ENCODE data around the gene MUC12. TPM values are rescaled to one million over a fixed set of nuclear protein-coding genes. Genes with fewer than 3 reads are reported as not detected.

MUC12 gene
- total and polyA plus RNA-seq, 2 donors (not counting 3 experiments of a cell fraction or from before 2014, with no cell fraction given), result not detected

DNA sequence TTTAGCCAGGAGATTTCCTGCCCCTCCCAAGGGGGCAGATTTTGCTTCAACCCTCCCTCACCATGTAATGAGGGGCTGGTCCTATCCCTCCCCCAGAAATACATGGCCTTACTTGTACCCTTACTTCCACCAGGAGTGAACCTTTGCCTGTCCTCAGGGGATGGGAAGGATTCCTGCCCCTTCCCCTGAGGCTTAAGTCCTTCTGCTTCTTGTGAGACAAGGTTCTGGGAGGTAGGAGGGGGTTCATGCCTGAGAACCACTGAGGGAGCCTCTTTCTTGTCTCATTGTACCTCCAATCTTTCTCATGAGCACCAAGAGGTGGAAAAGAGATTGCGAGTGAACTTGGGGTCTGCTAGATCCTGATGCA, 39.6 kb upstream of the MUC12 start:
- H2AFZ ChIP-seq (ENCODE audit: low read depth, low read length), result no peak overlapping the region
- DNase-seq (ENCODE audit: low read depth, low spot score), result no peak
- H3K9ac ChIP-seq (replicated peaks; ENCODE audit: extremely low read depth, insufficient read depth, low read length), result no peak overlapping the region
- ChIA-PET CTCF (interaction anchor here (1.6 kb wide), 1 partner anchor 12 kb away, joined by 3 read pairs; no protein-coding TSS in a partner anchor), POLR2A (no interaction called here)
- H3K27me3 ChIP-seq (ENCODE audit: control insufficient read depth in 2 of 2, insufficient read depth in 2 of 2, low read length in 2 of 2), result peaks cover 2 to 6% of the 10 kb centered on the region in 2 experiments
- no TSS peak for BruUV-seq (replicated peaks)
- FAIRE-seq, result no peak
- intact Hi-C loops (cut with micrococcal nuclease) (no loop called here), dilution Hi-C loops (cut with MboI; ENCODE audit: extremely low pct_ligation_motif_present, low sequenced_read_pairs) (no loop called here)
- H3K79me2 ChIP-seq (ENCODE audit: control insufficient read depth, insufficient read depth, low read length), result no peaks in the 10 kb centered on the region
- no peaks in the 10 kb centered on the region for H4K20me1 ChIP-seq (replicated peaks; ENCODE audit: control insufficient read depth, extremely low read depth, insufficient read depth, low read length)
- H3K36me3 ChIP-seq (ENCODE audit: control insufficient read depth in 2 of 2, extremely low read depth in 1 of 2, insufficient read depth in 2 of 2, low read length in 2 of 2), result no peaks in the 10 kb centered on the region
- H3K4me2 ChIP-seq (ENCODE audit: insufficient read depth, low read length), result no peak overlapping the region
- no peak overlapping the region for H3K27ac ChIP-seq (ENCODE audit: insufficient read depth, low read depth, low read length)
- H3K9me1 ChIP-seq (replicated peaks; ENCODE audit: control insufficient read depth, extremely low read depth, insufficient read depth, low read length), result no peaks in the 10 kb centered on the region
- no peaks in the 10 kb centered on the region for H3K4me1 ChIP-seq (ENCODE audit: control insufficient read depth, extremely low read depth, insufficient read depth, low read length)
- TF ChIP-seq JUN (IDR thresholded peaks at IDR 0.05; ENCODE audit: borderline replicate concordance, insufficient read depth, insufficient read length, low read depth) (no peak), GATA2 (IDR thresholded peaks at IDR 0.05; ENCODE audit: insufficient read depth, insufficient read length, low read depth, low read length) (no peak), POLR2AphosphoS5 (IDR thresholded peaks at IDR 0.05; ENCODE audit: insufficient read depth, low read depth, low read length) (no peak), EZH2 (IDR thresholded peaks at IDR 0.05; ENCODE audit: borderline replicate concordance, low read depth, low read length, severe bottlenecking) (no peak), MYC (IDR thresholded peaks at IDR 0.05; ENCODE audit: low read depth, low read length) (no peak), FOS (IDR thresholded peaks at IDR 0.05; ENCODE audit: borderline replicate concordance, insufficient read depth, low read length) (no peak), POLR2A (IDR thresholded peaks at IDR 0.05; ENCODE audit: low read depth, low read length) (no peak)
- TF ChIP-seq, protein P1, sequence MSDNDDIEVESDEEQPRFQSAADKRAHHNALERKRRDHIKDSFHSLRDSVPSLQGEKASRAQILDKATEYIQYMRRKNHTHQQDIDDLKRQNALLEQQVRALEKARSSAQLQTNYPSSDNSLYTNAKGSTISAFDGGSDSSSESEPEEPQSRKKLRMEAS (IDR thresholded peaks at IDR 0.05; ENCODE audit: insufficient read depth, insufficient read length), result no peak
- TF ChIP-seq, protein P2, sequence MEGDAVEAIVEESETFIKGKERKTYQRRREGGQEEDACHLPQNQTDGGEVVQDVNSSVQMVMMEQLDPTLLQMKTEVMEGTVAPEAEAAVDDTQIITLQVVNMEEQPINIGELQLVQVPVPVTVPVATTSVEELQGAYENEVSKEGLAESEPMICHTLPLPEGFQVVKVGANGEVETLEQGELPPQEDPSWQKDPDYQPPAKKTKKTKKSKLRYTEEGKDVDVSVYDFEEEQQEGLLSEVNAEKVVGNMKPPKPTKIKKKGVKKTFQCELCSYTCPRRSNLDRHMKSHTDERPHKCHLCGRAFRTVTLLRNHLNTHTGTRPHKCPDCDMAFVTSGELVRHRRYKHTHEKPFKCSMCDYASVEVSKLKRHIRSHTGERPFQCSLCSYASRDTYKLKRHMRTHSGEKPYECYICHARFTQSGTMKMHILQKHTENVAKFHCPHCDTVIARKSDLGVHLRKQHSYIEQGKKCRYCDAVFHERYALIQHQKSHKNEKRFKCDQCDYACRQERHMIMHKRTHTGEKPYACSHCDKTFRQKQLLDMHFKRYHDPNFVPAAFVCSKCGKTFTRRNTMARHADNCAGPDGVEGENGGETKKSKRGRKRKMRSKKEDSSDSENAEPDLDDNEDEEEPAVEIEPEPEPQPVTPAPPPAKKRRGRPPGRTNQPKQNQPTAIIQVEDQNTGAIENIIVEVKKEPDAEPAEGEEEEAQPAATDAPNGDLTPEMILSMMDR (IDR thresholded peaks at IDR 0.05; ENCODE audit: extremely low read depth in 1 of 2, insufficient read depth in 1 of 2, low read depth in 1 of 2, low read length in 2 of 2), result no peak
- no peaks in the 10 kb centered on the region for H3K9me3 ChIP-seq (replicated peaks; ENCODE audit: control insufficient read depth, insufficient read depth, low read length)
- H3K4me3 ChIP-seq (replicated peaks in 1 of 3; ENCODE audit: insufficient read depth in 1 of 3, low read depth in 1 of 3, low read length in 3 of 3), result no peak overlapping the region

All from endothelial cell of umbilical vein (primary cell).